HL-60 (cell line): ENCODE results near the gene MR1.

Source experiments
- DNase-seq, 2 experiments: peaks; one replicate each; pipeline ENCODE4 v3.0.0-alpha.2; 2010 to 2020; ENCODE audit warnings: low read depth in 1 of 2, low spot score in 1 of 2
- H3K27ac ChIP-seq: fragments of 250-450 bp; sonication (Bioruptor Pico); replicated peaks from 2 replicates; pipeline ENCODE4 v1.5.1; 2020; ENCODE audit warnings: mild to moderate bottlenecking, moderate library complexity
- H3K27me3 ChIP-seq: fragments of 250-450 bp; sonication (Bioruptor Pico); 2 replicates; pipeline ENCODE4 v1.5.1; 2021; ENCODE audit warnings: mild to moderate bottlenecking, moderate library complexity; ENCODE audit not compliant: insufficient read depth, poor library complexity, severe bottlenecking
- H3K4me3 ChIP-seq: replicated peaks from 2 replicates; pipeline ENCODE4 v1.5.1; 2011; ENCODE audit warnings: mild to moderate bottlenecking, control low read depth, low read length; ENCODE audit not compliant: insufficient read depth
- CTCF ChIP-seq: IDR thresholded peaks from one replicate; pipeline ENCODE4 v1.5.1; 2011; ENCODE audit warnings: low read length, control low read depth, inconsistent platforms; ENCODE audit not compliant: insufficient read depth
- GABPA ChIP-seq: IDR thresholded peaks from 2 replicates; pipeline ENCODE4 v1.6.1; 2012; ENCODE audit warnings: low read depth
- POLR2AphosphoS5 ChIP-seq: IDR thresholded peaks from 2 replicates; pipeline ENCODE4 v1.6.1; 2012; ENCODE audit warnings: low read depth
- REST ChIP-seq: IDR thresholded peaks from 2 replicates; pipeline ENCODE4 v1.6.1; 2012; ENCODE audit warnings: low read depth; ENCODE audit not compliant: insufficient replicate concordance
- SPI1 ChIP-seq: IDR thresholded peaks from 2 replicates; pipeline ENCODE4 v1.6.1; 2012; ENCODE audit warnings: low read depth, mild to moderate bottlenecking, borderline replicate concordance

MR1 gene

GRCh38 chr1:181106479-181106878 lies 72.7 kb downstream of the MR1 start:
- Histone ChIP-seq H3K27ac (no peak overlapping the region), H3K27me3 (peaks cover 12% of the 10 kb centered on the region), H3K4me3 (no peak overlapping the region)
- no peak for DNase-seq
- TF ChIP-seq SPI1, result no peak
- no peak for TF ChIP-seq GABPA
- TF ChIP-seq POLR2AphosphoS5, result no peak
- TF ChIP-seq REST, result no peak
- no peak for TF ChIP-seq CTCF

GRCh38 chr1:181107711-181108110 lies 73.9 kb downstream of the MR1 start:
- Histone ChIP-seq H3K27ac (no peak overlapping the region), H3K4me3 (no peak overlapping the region), H3K27me3 (peaks cover 12% of the 10 kb centered on the region)
- DNase-seq, result no peak
- TF ChIP-seq CTCF, result no peak
- no peak for TF ChIP-seq SPI1
- no peak for TF ChIP-seq POLR2AphosphoS5
- TF ChIP-seq REST, result no peak
- TF ChIP-seq GABPA, result no peak

- no peak for TF ChIP-seq REST
- no peak for TF ChIP-seq SPI1
- TF ChIP-seq CTCF, result no peak
- TF ChIP-seq POLR2AphosphoS5, result no peak
- no peak for TF ChIP-seq GABPA
- peaks cover 12% of the 10 kb centered on the region for H3K27me3 ChIP-seq
- no peak for DNase-seq
- no peak overlapping the region for H3K27ac ChIP-seq
- no peak overlapping the region for H3K4me3 ChIP-seq
Observed at GRCh38 chr1:181108304-181108867, 74.6 kb downstream of the MR1 start.
